Measurements from ENCODE around the gene WWC1.
"Not testable (repeated sequence)": the region's sequence is repeated elsewhere in the genome, so short reads cannot be mapped to it uniquely, and the experiment has no call there.

WWC1 gene

DNA sequence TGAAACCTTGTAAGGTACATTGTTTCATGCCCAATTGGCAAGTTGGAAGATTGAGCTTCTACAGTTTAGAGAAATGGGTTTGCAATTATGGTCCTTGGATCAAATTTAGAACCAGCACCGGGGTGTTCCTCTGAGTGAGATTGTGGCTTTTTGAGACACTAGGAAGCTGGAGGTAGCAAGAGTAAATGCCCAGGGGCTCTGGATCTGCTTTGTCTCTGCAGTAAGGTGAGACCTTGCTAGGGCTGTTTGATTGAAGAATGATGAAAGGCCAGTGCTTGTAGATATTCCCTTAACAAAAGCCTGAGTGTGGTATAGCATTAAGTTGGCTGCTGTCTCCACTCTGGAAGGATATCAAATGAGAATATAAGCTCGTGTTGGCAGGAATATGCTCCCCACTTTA lies 36.0 kb downstream of the WWC1 start:
- Histone ChIP-seq H3K4me1 (ENCODE audit: control insufficient read depth, insufficient read depth, low read length) (peaks cover 24% of the 10 kb centered on the region), H3K27me3 (ENCODE audit: control insufficient read depth, insufficient read depth, low read length) (no peaks in the 10 kb centered on the region), H3K9ac (ENCODE audit: low read depth, low read length) (no peak overlapping the region), H3K36me3 (ENCODE audit: control insufficient read depth, insufficient read depth, low read length) (no peaks in the 10 kb centered on the region), H3K9me3 (ENCODE audit: control insufficient read depth, insufficient read depth, low read length) (no peaks in the 10 kb centered on the region), H3K4me3 (ENCODE audit: low read depth, low read length) (no peak overlapping the region)

DNA sequence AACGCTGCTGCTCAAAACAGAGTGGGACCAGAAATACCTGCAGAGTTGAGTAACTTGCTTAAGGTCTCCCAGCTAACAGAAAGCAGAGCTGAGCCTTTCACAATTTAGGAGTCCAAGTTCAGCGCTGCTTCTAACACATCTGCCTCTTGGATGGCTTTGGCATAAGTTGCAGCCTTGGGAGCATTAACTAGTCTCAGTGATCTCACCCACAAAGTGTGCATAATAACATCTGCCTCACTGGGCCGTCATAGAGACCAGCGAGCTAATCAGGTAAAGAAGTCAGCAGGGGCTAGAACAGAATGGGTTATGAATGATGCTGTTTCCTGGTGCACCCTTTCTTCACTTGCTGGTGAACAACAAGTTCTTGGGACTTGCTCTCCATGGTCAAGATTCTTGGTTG lies 36.5 kb downstream of the WWC1 start:
- H3K27me3 ChIP-seq (ENCODE audit: control insufficient read depth, insufficient read depth, low read length) = no peaks in the 10 kb centered on the region
- H3K9me3 ChIP-seq (ENCODE audit: control insufficient read depth, insufficient read depth, low read length) = no peaks in the 10 kb centered on the region
- peaks cover 25% of the 10 kb centered on the region for H3K4me1 ChIP-seq (ENCODE audit: control insufficient read depth, insufficient read depth, low read length)
- H3K4me3 ChIP-seq (ENCODE audit: low read depth, low read length) = no peak overlapping the region
- H3K9ac ChIP-seq (ENCODE audit: low read depth, low read length) = no peak overlapping the region
- no peaks in the 10 kb centered on the region for H3K36me3 ChIP-seq (ENCODE audit: control insufficient read depth, insufficient read depth, low read length)

DNA sequence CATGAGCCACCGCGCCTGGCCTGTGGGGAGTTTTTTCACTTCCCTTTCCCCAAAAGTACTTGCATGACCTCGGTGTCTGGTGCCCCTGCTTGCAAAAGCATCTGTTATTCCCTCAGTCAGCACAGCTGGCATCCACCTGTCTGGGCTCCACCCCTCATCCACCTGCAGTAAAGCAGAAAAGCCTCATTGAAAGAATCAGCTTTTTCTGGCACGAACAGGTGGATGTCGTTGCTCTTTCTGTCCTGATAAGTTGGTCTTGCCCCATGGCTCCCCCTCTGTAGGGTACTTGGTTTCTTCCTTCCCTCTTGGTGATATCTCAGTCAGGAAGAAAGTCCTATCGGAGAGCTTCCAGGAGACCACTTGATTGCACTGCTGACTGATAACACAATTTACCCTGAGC lies 37.4 kb downstream of the WWC1 start:
- Histone ChIP-seq H3K9ac (ENCODE audit: low read depth, low read length) (no peak overlapping the region), H3K4me3 (ENCODE audit: low read depth, low read length) (no peak overlapping the region)

DNA sequence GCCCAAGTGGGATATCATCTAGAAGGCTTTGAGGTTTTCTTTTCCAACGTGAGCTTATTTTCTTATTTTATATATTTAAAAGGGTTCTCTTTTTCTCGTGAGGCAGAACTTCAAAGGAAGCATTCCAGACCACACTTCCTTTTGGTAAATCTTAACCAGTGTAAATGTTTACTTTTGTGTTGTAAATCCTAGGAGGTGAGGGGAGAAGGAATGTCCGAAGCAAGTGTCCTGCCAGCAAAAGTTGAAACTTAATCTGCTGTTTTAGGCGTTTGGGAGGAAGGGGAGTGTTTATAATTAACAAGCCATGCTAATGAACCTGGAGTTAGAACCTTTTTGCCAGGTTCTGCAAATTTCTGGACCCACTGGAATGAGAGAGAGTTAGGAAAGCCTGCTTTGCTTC lies 37.9 kb downstream of the WWC1 start:
- H3K9ac ChIP-seq (ENCODE audit: low read depth, low read length) = no peak overlapping the region
- H3K36me3 ChIP-seq (ENCODE audit: control insufficient read depth, insufficient read depth, low read length) = no peaks in the 10 kb centered on the region
- no peaks in the 10 kb centered on the region for H3K9me3 ChIP-seq (ENCODE audit: control insufficient read depth, insufficient read depth, low read length)
- no peaks in the 10 kb centered on the region for H3K27me3 ChIP-seq (ENCODE audit: control insufficient read depth, insufficient read depth, low read length)
- H3K4me1 ChIP-seq (ENCODE audit: control insufficient read depth, insufficient read depth, low read length) = peaks cover 38% of the 10 kb centered on the region
- H3K4me3 ChIP-seq (ENCODE audit: low read depth, low read length) = peak overlapping the region; percentile 3

More for the DNA sequence above, 37.4 kb downstream of the WWC1 start:
- H3K4me1 ChIP-seq (ENCODE audit: control insufficient read depth, insufficient read depth, low read length) = peaks cover 33% of the 10 kb centered on the region
- H3K36me3 ChIP-seq (ENCODE audit: control insufficient read depth, insufficient read depth, low read length) = no peaks in the 10 kb centered on the region
- H3K9me3 ChIP-seq (ENCODE audit: control insufficient read depth, insufficient read depth, low read length) = no peaks in the 10 kb centered on the region
- H3K27me3 ChIP-seq (ENCODE audit: control insufficient read depth, insufficient read depth, low read length) = no peaks in the 10 kb centered on the region

DNA sequence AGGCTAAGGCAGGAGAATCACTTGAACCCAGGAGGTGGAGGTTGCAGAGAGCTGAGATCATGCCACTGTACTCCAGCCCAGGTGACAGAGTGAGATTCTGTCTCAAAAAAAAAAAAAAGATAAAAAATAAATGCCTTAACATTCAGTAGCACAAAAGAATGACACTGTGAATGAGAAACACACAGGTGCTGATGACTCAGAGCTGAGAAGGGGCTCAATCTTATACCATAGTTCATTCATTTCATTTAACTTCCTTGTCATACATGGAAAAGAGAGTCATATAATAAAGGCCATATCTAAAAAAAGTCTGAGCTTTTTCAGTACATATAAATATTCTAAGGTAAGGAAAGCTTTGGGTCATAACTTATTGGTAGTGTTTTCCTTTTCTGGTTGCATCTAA lies 40.6 kb downstream of the WWC1 start:
- H3K9me3 ChIP-seq (ENCODE audit: control insufficient read depth, insufficient read depth, low read length) = no peaks in the 10 kb centered on the region
- H3K4me1 ChIP-seq (ENCODE audit: control insufficient read depth, insufficient read depth, low read length) = peaks cover 45% of the 10 kb centered on the region
- no peak overlapping the region for H3K4me3 ChIP-seq (ENCODE audit: low read depth, low read length)
- H3K36me3 ChIP-seq (ENCODE audit: control insufficient read depth, insufficient read depth, low read length) = no peaks in the 10 kb centered on the region
- no peaks in the 10 kb centered on the region for H3K27me3 ChIP-seq (ENCODE audit: control insufficient read depth, insufficient read depth, low read length)
- H3K9ac ChIP-seq (ENCODE audit: low read depth, low read length) = no peak overlapping the region

DNA sequence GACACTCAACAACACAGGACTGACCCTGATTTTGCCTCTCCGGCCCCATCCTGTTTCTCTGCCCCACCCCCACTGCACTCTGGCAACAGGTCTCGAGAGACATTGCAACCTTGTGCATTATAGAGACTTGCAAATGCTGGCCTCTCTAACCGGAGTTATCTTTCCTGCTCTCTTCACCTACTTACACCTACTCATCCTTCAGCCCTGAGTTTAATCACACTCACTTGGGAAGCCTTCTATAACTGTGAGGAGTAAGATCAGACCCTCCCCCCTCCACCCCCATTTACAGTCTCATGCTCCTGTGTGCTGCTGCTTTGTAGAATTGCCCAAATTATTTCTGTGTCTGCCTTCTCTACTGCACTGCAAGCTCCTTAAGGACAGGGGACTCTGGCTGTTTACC lies 42.8 kb downstream of the WWC1 start:
- peaks cover 38% of the 10 kb centered on the region for H3K4me1 ChIP-seq (ENCODE audit: control insufficient read depth, insufficient read depth, low read length)
- no peak overlapping the region for H3K4me3 ChIP-seq (ENCODE audit: low read depth, low read length)
- no peak overlapping the region for H3K9ac ChIP-seq (ENCODE audit: low read depth, low read length)
- H3K27me3 ChIP-seq (ENCODE audit: control insufficient read depth, insufficient read depth, low read length) = no peaks in the 10 kb centered on the region
- H3K36me3 ChIP-seq (ENCODE audit: control insufficient read depth, insufficient read depth, low read length) = no peaks in the 10 kb centered on the region
- H3K9me3 ChIP-seq (ENCODE audit: control insufficient read depth, insufficient read depth, low read length) = no peaks in the 10 kb centered on the region

DNA sequence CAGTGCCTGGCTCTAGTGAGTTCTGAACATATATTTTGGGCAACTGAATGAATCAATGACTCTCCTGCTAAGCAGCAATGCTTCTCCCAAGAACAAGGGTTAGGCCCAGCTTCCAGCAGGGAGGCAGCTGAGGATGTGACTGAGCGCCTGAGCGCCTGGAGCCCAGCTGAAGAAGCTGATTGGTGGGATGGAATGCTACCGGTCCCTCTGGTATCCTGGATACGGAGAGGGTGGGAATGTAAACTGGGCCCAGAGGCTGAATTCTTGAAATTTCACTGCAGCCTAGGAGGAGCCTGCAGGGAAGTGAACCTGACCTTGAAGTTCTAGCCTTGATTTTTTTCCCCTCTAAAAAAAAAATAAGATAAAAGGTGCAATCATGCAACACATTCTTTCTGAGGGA lies 43.2 kb downstream of the WWC1 start:
- H3K4me3 ChIP-seq (ENCODE audit: low read depth, low read length) = no peak overlapping the region
- no peak overlapping the region for H3K9ac ChIP-seq (ENCODE audit: low read depth, low read length)
- H3K36me3 ChIP-seq (ENCODE audit: control insufficient read depth, insufficient read depth, low read length) = no peaks in the 10 kb centered on the region
- no peaks in the 10 kb centered on the region for H3K9me3 ChIP-seq (ENCODE audit: control insufficient read depth, insufficient read depth, low read length)
- H3K27me3 ChIP-seq (ENCODE audit: control insufficient read depth, insufficient read depth, low read length) = no peaks in the 10 kb centered on the region
- peaks cover 37% of the 10 kb centered on the region for H3K4me1 ChIP-seq (ENCODE audit: control insufficient read depth, insufficient read depth, low read length)

DNA sequence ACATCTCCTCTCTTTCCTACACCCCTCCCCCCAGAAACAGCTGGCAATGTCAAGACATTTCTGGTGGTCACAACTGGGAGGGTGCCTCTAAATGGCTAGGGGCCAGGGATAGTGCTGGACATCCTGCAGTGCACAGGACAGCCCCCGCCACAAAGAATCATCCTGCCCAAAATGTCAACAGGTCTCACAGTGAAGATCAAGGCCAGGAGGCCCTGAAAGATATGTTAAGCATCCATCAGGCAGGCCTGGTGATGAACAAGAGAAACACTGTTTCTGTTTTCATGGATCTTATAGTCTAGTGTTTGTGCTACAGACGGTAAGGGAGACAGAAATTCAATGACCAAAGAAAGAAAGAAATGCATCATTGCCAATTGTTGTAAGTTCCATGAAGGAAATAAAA lies 45.9 kb downstream of the WWC1 start:
- H3K36me3 ChIP-seq (ENCODE audit: control insufficient read depth, insufficient read depth, low read length) = no peaks in the 10 kb centered on the region
- H3K27me3 ChIP-seq (ENCODE audit: control insufficient read depth, insufficient read depth, low read length) = no peaks in the 10 kb centered on the region
- no peak overlapping the region for H3K4me3 ChIP-seq (ENCODE audit: low read depth, low read length)
- H3K9ac ChIP-seq (ENCODE audit: low read depth, low read length) = no peak overlapping the region
- H3K9me3 ChIP-seq (ENCODE audit: control insufficient read depth, insufficient read depth, low read length) = no peaks in the 10 kb centered on the region
- H3K4me1 ChIP-seq (ENCODE audit: control insufficient read depth, insufficient read depth, low read length) = peaks cover 24% of the 10 kb centered on the region

DNA sequence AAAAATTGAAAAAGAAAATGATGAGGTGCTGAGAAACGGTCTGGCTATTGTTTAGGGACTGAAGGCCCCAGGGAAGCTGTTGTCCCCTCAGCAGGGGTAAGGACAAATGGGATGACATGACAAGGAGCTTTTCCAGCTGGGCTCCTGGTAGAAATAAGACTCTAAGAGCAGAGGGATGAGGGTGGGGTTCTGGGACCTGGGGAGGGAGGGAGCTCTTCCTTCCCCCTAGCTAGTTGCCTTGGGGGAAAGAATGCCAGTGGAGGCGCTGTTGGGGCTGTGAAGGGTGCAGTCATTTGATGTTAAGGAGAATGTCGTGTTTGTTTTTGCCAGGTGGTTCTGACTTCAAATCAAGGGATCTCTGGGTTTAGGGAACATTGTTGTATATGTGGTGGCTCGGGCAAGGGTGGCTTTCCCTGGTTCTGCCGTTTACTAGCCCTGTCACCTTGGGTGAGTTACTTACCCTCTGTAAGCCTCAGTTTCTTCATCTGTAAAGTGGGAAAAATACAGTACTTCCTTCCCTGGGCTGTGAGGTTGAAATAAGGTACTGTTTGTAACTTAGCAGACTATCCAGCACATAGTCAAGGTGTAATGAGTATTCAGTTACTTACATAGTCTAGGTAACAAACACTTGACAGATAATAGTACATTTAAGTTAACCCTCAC lies 47.8 kb downstream of the WWC1 start:
- H3K27me3 ChIP-seq (ENCODE audit: control insufficient read depth, insufficient read depth, low read length) = no peaks in the 10 kb centered on the region
- H3K4me1 ChIP-seq (ENCODE audit: control insufficient read depth, insufficient read depth, low read length) = peaks cover 12% of the 10 kb centered on the region
- H3K9ac ChIP-seq (ENCODE audit: low read depth, low read length) = no peak overlapping the region
- H3K4me3 ChIP-seq (ENCODE audit: low read depth, low read length) = no peak overlapping the region
- H3K9me3 ChIP-seq (ENCODE audit: control insufficient read depth, insufficient read depth, low read length) = no peaks in the 10 kb centered on the region
- no peaks in the 10 kb centered on the region for H3K36me3 ChIP-seq (ENCODE audit: control insufficient read depth, insufficient read depth, low read length)

DNA sequence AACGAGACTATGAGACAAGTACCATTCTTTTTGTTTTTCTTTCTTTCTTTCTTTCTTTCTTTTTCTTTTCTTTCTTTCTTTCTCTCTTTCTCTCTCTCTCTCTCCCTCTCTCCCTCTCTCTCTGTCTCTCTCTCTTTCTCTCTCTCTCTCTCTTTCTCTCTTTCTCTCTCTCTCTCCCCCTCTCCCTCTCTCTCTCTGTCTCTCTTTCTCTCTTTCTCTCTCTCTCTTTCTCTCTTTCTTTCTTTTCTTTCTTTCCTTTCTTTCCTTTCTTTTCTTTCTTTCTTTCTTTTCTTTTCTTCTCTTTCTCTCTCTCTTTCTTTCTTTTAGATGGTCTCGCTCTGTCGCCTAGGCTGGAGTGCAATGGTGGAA lies 48.3 kb downstream of the WWC1 start:
- H3K9me3 ChIP-seq (ENCODE audit: control insufficient read depth, insufficient read depth, low read length); H3K36me3 ChIP-seq (ENCODE audit: control insufficient read depth, insufficient read depth, low read length); H3K4me3 ChIP-seq (ENCODE audit: low read depth, low read length); H3K9ac ChIP-seq (ENCODE audit: low read depth, low read length); H3K27me3 ChIP-seq (ENCODE audit: control insufficient read depth, insufficient read depth, low read length): not testable (repeated sequence)
- peaks cover 10% of the 10 kb centered on the region for H3K4me1 ChIP-seq (ENCODE audit: control insufficient read depth, insufficient read depth, low read length)

DNA sequence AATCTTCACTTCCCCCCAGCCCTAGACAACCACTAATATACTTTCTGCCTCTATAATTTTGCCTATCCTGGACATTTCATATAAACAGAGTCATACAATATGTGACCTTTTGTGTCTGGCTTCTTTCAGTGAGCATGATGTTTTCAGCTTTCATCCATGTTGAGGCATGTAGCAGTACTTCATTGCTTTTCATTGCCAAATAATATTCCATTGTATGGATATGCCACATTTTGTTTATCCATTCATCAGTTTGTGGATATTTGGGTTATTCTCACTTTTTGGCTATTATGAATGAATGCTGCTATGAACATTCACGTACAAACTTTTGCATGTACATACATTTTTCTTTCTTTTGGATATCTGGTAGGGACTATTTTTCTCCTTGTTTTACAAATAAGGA lies 49.0 kb downstream of the WWC1 start:
- H3K9ac ChIP-seq (ENCODE audit: low read depth, low read length) = no peak overlapping the region
- H3K36me3 ChIP-seq (ENCODE audit: control insufficient read depth, insufficient read depth, low read length) = no peaks in the 10 kb centered on the region
- H3K27me3 ChIP-seq (ENCODE audit: control insufficient read depth, insufficient read depth, low read length) = no peaks in the 10 kb centered on the region
- peaks cover 9% of the 10 kb centered on the region for H3K4me1 ChIP-seq (ENCODE audit: control insufficient read depth, insufficient read depth, low read length)
- no peak overlapping the region for H3K4me3 ChIP-seq (ENCODE audit: low read depth, low read length)
- no peaks in the 10 kb centered on the region for H3K9me3 ChIP-seq (ENCODE audit: control insufficient read depth, insufficient read depth, low read length)

DNA sequence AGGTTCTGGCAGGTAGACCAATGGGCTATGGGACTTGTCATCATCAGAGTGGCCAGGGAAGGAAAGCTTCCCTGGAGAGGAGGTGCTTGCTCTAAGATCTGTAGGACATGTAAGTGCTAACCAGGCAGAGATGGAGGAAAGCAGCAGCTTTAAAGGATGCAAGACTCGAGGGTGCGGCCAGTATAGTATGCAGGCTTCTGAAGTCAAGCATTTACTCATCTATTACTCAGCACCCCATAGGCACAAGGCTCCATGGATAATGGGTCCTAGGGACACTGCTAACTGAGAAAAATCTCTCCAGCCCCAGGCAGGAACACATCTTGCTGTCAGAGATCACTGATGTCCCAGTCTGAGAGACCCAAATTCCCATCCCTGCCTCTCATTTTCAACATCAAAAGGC lies 49.7 kb downstream of the WWC1 start:
- Histone ChIP-seq H3K9ac (ENCODE audit: low read depth, low read length) (no peak overlapping the region), H3K36me3 (ENCODE audit: control insufficient read depth, insufficient read depth, low read length) (no peaks in the 10 kb centered on the region), H3K4me1 (ENCODE audit: control insufficient read depth, insufficient read depth, low read length) (peaks cover 14% of the 10 kb centered on the region), H3K27me3 (ENCODE audit: control insufficient read depth, insufficient read depth, low read length) (no peaks in the 10 kb centered on the region), H3K9me3 (ENCODE audit: control insufficient read depth, insufficient read depth, low read length) (no peaks in the 10 kb centered on the region), H3K4me3 (ENCODE audit: low read depth, low read length) (no peak overlapping the region)

Measured in iPS-15b (cell line).